NCI-H1930 (cell line): Measurements from ENCODE around the gene NF1.

ENCODE experiments used
- DNase-seq, 2 experiments: peaks; one replicate each; lab custom pipeline; 2025; lab: John Stamatoyannopoulos, UW

Gene NF1

GRCh38 chr17:31388770-31389656 is 294.2 kb downstream of the NF1 start:
- peak in 1 of 2 experiments; percentile 29 for DNase-seq

GRCh38 chr17:31389657-31390381 is 295.0 kb downstream of the NF1 start:
- DNase-seq: no peak

GRCh38 chr17:31390426-31390747 is 295.6 kb downstream of the NF1 start:
- DNase-seq: no peak

- DNase-seq: no peak
These were observed 296.1 kb downstream of the NF1 start for GRCh38 chr17:31390748-31391495.

GRCh38 chr17:31391496-31391949 is 296.7 kb downstream of the NF1 start, which contains the start of gene RAB11FIP4:
Gene RAB11FIP4, plus strand, starts transcription at chr17:31391675. Its CDS starts 178 bp downstream, at chr17:31391853.
- peak; percentile 17 to 45 for DNase-seq

- no peak for DNase-seq
These were observed 297.5 kb downstream of the NF1 start for GRCh38 chr17:31392002-31392855.

GRCh38 chr17:31392856-31393748 is 298.3 kb downstream of the NF1 start:
- DNase-seq: no peak

- DNase-seq: no peak
These were observed 299.0 kb downstream of the NF1 start for GRCh38 chr17:31393749-31394146.

GRCh38 chr17:31394544-31394943 is 299.8 kb downstream of the NF1 start:
- DNase-seq: no peak

GRCh38 chr17:31397256-31397939 is 302.6 kb downstream of the NF1 start:
- no peak for DNase-seq

- no peak for DNase-seq
These were observed 303.9 kb downstream of the NF1 start for GRCh38 chr17:31398381-31399311.

- DNase-seq: no peak
These were observed 305.7 kb downstream of the NF1 start for GRCh38 chr17:31400481-31400950.

- no peak for DNase-seq
These were observed 306.9 kb downstream of the NF1 start for GRCh38 chr17:31401456-31402254.

GRCh38 chr17:31404028-31404949 is 309.5 kb downstream of the NF1 start:
- no peak for DNase-seq

- no peak for DNase-seq
These were observed 311.2 kb downstream of the NF1 start for GRCh38 chr17:31405890-31406371.

GRCh38 chr17:31408586-31408985 is 313.8 kb downstream of the NF1 start:
- DNase-seq: no peak
